Keratinocyte (primary cell): ENCODE data around the gene PARD3B.

Source experiments
- EZH2 ChIP-seq: IDR thresholded peaks from one replicate; pipeline ENCODE4 v1.6.1; 2012; ENCODE audit warnings: inconsistent platforms, mild to moderate bottlenecking, low read length, moderate library complexity
- TF ChIP-seq, protein P1 (sequence below), 3 experiments: IDR thresholded peaks in 1 of 3; conservative IDR thresholded peaks in 1 of 3; optimal IDR thresholded peaks in 1 of 3; 2 replicates in 2 of 3; 3 replicates in 1 of 3; pipeline versions ENCODE3 to v1.5.1; 2011; ENCODE audit warnings: low read length in 3 of 3, mild to moderate bottlenecking in 3 of 3, moderate library complexity in 2 of 3, control low read depth in 1 of 3, inconsistent platforms in 1 of 3; ENCODE audit not compliant: insufficient read depth in 2 of 3; ENCODE audit errors: extremely low read depth in 1 of 3

DNA sequence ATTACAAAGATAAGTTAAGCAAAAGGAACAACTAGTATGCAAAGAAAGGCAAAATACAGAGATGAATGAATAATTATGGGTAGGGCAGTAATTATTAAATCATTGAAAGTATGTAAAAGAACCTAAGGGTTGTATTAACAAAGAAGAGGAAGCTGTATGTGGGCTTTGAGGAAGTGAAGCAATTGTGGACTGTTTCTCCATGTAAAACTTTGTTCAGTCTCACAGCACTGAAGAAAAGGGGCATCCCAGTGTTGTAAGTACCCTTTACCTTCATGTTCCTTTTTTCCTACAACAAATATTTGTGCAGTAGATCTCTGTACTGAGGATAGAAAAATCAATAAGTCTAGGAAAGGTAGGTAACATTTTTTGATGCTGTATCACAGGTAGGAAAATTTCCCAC, 748.3 kb downstream of the PARD3B start:
- TF ChIP-seq, protein P1, sequence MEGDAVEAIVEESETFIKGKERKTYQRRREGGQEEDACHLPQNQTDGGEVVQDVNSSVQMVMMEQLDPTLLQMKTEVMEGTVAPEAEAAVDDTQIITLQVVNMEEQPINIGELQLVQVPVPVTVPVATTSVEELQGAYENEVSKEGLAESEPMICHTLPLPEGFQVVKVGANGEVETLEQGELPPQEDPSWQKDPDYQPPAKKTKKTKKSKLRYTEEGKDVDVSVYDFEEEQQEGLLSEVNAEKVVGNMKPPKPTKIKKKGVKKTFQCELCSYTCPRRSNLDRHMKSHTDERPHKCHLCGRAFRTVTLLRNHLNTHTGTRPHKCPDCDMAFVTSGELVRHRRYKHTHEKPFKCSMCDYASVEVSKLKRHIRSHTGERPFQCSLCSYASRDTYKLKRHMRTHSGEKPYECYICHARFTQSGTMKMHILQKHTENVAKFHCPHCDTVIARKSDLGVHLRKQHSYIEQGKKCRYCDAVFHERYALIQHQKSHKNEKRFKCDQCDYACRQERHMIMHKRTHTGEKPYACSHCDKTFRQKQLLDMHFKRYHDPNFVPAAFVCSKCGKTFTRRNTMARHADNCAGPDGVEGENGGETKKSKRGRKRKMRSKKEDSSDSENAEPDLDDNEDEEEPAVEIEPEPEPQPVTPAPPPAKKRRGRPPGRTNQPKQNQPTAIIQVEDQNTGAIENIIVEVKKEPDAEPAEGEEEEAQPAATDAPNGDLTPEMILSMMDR (optimal IDR thresholded peaks at IDR 0.05 in 1 of 3, IDR thresholded peaks at IDR 0.05 in 1 of 3, conservative IDR thresholded peaks at IDR 0.05 in 1 of 3; ENCODE audit: extremely low read depth in 1 of 3, insufficient read depth in 2 of 3, low read length in 3 of 3) = no peak
- TF ChIP-seq EZH2 = no peak
